H9 (cell line): ENCODE measurements around the gene PNO1. TPM values are rescaled to one million over a fixed set of nuclear protein-coding genes. Genes with fewer than 3 reads are reported as not detected.
A peak's percentile ranks its signal among the peaks of the same experiment; 100 is the strongest.

Source experiments
- DNase-seq: peaks from one replicate; pipeline ENCODE4 v3.0.0-alpha.2; 2017
- H2AFZ ChIP-seq: one replicate; pipeline ENCODE4 v1.6.1; 2013; ENCODE audit warnings: mild to moderate bottlenecking, low read length, control low read depth, moderate library complexity
- H2AK5ac ChIP-seq: 2 replicates; pipeline ENCODE4 v1.6.1; 2013; ENCODE audit warnings: low read length, control low read depth, mixed read lengths; ENCODE audit not compliant: insufficient read length
- H2BK120ac ChIP-seq: one replicate; pipeline ENCODE4 v1.6.1; 2013; ENCODE audit warnings: low read depth, mild to moderate bottlenecking, low read length, control low read depth, inconsistent platforms; ENCODE audit not compliant: poor library complexity, severe bottlenecking
- H2BK12ac ChIP-seq: 2 replicates; pipeline ENCODE4 v1.6.1; 2013; ENCODE audit warnings: low read length, control low read depth, mixed read lengths, low read depth; ENCODE audit not compliant: insufficient read length
- H2BK15ac ChIP-seq: 2 replicates; pipeline ENCODE4 v1.6.1; 2013; ENCODE audit warnings: low read depth, low read length, control low read depth
- H2BK20ac ChIP-seq: one replicate; pipeline ENCODE4 v1.6.1; 2013; ENCODE audit warnings: low read depth, mild to moderate bottlenecking, low read length, control low read depth, inconsistent platforms; ENCODE audit not compliant: poor library complexity, severe bottlenecking
- H2BK5ac ChIP-seq: 2 replicates; pipeline ENCODE4 v1.6.1; 2013; ENCODE audit warnings: low read length, control low read depth, mixed read lengths; ENCODE audit not compliant: insufficient read length
- H3K14ac ChIP-seq: 2 replicates; pipeline ENCODE4 v1.6.1; 2013; ENCODE audit warnings: low read length, control low read depth; ENCODE audit not compliant: insufficient read depth
- H3K18ac ChIP-seq: 2 replicates; pipeline ENCODE4 v1.6.1; 2013; ENCODE audit warnings: low read depth, mild to moderate bottlenecking, mixed read lengths, low read length, control low read depth; ENCODE audit not compliant: insufficient read length
- H3K23ac ChIP-seq: 2 replicates; pipeline ENCODE4 v1.6.1; 2013; ENCODE audit warnings: low read length, control low read depth, mixed read lengths, low read depth; ENCODE audit not compliant: insufficient read length
- H3K23me2 ChIP-seq: 2 replicates; pipeline ENCODE4 v1.6.1; 2013; ENCODE audit warnings: low read depth, mild to moderate bottlenecking, mixed read lengths, low read length, control low read depth; ENCODE audit not compliant: insufficient read length, poor library complexity, severe bottlenecking
- H3K27ac ChIP-seq: 2 replicates; pipeline ENCODE4 v1.5.1; 2013; ENCODE audit warnings: low read length, control low read depth, mixed read lengths, low read depth; ENCODE audit not compliant: insufficient read length
- H3K27me3 ChIP-seq: 2 replicates; pipeline ENCODE4 v1.6.1; 2013; ENCODE audit warnings: low read length, control low read depth, inconsistent platforms; ENCODE audit not compliant: insufficient read depth
- H3K4ac ChIP-seq: 2 replicates; pipeline ENCODE4 v1.6.1; 2013; ENCODE audit warnings: low read depth, mild to moderate bottlenecking, control low read depth, inconsistent platforms, low read length, moderate library complexity
- H3K4me1 ChIP-seq: 2 replicates; pipeline ENCODE4 v1.6.1; 2013; ENCODE audit warnings: low read length, control low read depth, inconsistent platforms; ENCODE audit not compliant: insufficient read depth
- H3K4me2 ChIP-seq: 2 replicates; pipeline ENCODE4 v1.6.1; 2013; ENCODE audit warnings: low read length, control low read depth, mixed read lengths; ENCODE audit not compliant: insufficient read length, insufficient read depth
- H3K56ac ChIP-seq: 2 replicates; pipeline ENCODE4 v1.6.1; 2013; ENCODE audit warnings: low read depth, mild to moderate bottlenecking, mixed read lengths, low read length, control low read depth; ENCODE audit not compliant: insufficient read length
- H3K79me1 ChIP-seq: 2 replicates; pipeline ENCODE4 v1.6.1; 2013; ENCODE audit warnings: low read depth, mild to moderate bottlenecking, moderate library complexity, low read length, control low read depth, inconsistent platforms; ENCODE audit not compliant: insufficient read depth, poor library complexity, severe bottlenecking
- H3K79me2 ChIP-seq: 2 replicates; pipeline ENCODE4 v1.6.1; 2013; ENCODE audit warnings: low read length, control low read depth, inconsistent platforms; ENCODE audit not compliant: insufficient read depth
- H3K9ac ChIP-seq: 2 replicates; pipeline ENCODE4 v1.6.1; 2013; ENCODE audit warnings: low read length, control low read depth, mixed read lengths; ENCODE audit not compliant: insufficient read length; ENCODE audit errors: extremely low read depth
- H3K9me3 ChIP-seq: one replicate; pipeline ENCODE4 v1.6.1; 2013; ENCODE audit warnings: low read depth, low read length, inconsistent platforms; ENCODE audit not compliant: control insufficient read depth
- H3T11ph ChIP-seq: one replicate; pipeline ENCODE4 v1.6.1; 2013; ENCODE audit warnings: mild to moderate bottlenecking, low read length, control low read depth, inconsistent platforms
- H4K20me1 ChIP-seq: one replicate; pipeline ENCODE4 v1.6.1; 2013; ENCODE audit not compliant: control insufficient read depth, insufficient read length, insufficient read depth
- H4K5ac ChIP-seq: 2 replicates; pipeline ENCODE4 v1.6.1; 2013; ENCODE audit warnings: low read depth, mild to moderate bottlenecking, mixed read lengths, low read length, control low read depth; ENCODE audit not compliant: insufficient read length
- H4K8ac ChIP-seq: replicated peaks from 2 replicates; pipeline ENCODE4 v1.6.1; 2013; ENCODE audit warnings: low read length, control low read depth, mixed read lengths, low read depth; ENCODE audit not compliant: insufficient read length
- H4K91ac ChIP-seq: 2 replicates; pipeline ENCODE4 v1.6.1; 2013; ENCODE audit warnings: low read depth, mild to moderate bottlenecking, moderate library complexity, mixed read lengths, low read length, control low read depth; ENCODE audit not compliant: insufficient read length
- H3K27ac Mint-ChIP-seq, 3 experiments: 2 replicates in 2 of 3; 3 replicates in 1 of 3; pipeline ENCODE4 v1.8.0; 2020 to 2021; ENCODE audit warnings: mixed read lengths in 3 of 3, mild to moderate bottlenecking in 1 of 3, moderate library complexity in 1 of 3
- H3K27me3 Mint-ChIP-seq: 2 replicates; pipeline ENCODE4 v1.8.0; 2021; ENCODE audit warnings: low read depth, mild to moderate bottlenecking, moderate library complexity, mixed read lengths
- H3K36me3 Mint-ChIP-seq, 3 experiments: 2 replicates in 2 of 3; 3 replicates in 1 of 3; pipeline ENCODE4 v1.8.0; 2020 to 2021; ENCODE audit warnings: low read depth in 3 of 3, mixed read lengths in 3 of 3; ENCODE audit not compliant: insufficient read depth in 1 of 3
- H3K4me1 Mint-ChIP-seq, 2 experiments: 2 replicates each; pipeline ENCODE4 v1.8.0; 2020; ENCODE audit warnings: mixed read lengths in 2 of 2
- H3K4me3 Mint-ChIP-seq, 2 experiments: 2 replicates in 1 of 2; 3 replicates in 1 of 2; pipeline ENCODE4 v1.8.0; 2020 to 2021; ENCODE audit warnings: mild to moderate bottlenecking in 2 of 2, mixed read lengths in 2 of 2, moderate library complexity in 1 of 2
- H3K9me3 Mint-ChIP-seq, 2 experiments: 2 replicates in 1 of 2; 3 replicates in 1 of 2; pipeline ENCODE4 v1.8.0; 2020; ENCODE audit warnings: mild to moderate bottlenecking in 2 of 2, mixed read lengths in 2 of 2, moderate library complexity in 1 of 2
- WGBS: extraction: QIAGEN DNeasy Blood & Tissue Kit; methylation state at CpG from one replicate; pipeline ENCODE4 v1.1.7; 2013; ENCODE audit warnings: missing lambda C conversion rate, low lambda C conversion rate, mixed read lengths; ENCODE audit not compliant: insufficient read length; ENCODE audit errors: extremely low coverage; 5-methylcytosine and 5-hydroxymethylcytosine counted together
- total RNA-seq: library from RNA; stranded (reverse); gene quantifications from 2 replicates; pipeline ENCODE4 v1.2.1, GENCODE V29; 2021
- TF ChIP-seq, protein P1 (sequence below): fragments of 200-600 bp; sonication (generic); conservative IDR thresholded peaks from 3 replicates; pipeline ENCODE4 v1.8.0; 2021; ENCODE audit warnings: antibody characterized with exemption, mild to moderate bottlenecking

PNO1 gene
- total RNA-seq, 1 experiment from 2014 or later: 46.5 TPM

DNA sequence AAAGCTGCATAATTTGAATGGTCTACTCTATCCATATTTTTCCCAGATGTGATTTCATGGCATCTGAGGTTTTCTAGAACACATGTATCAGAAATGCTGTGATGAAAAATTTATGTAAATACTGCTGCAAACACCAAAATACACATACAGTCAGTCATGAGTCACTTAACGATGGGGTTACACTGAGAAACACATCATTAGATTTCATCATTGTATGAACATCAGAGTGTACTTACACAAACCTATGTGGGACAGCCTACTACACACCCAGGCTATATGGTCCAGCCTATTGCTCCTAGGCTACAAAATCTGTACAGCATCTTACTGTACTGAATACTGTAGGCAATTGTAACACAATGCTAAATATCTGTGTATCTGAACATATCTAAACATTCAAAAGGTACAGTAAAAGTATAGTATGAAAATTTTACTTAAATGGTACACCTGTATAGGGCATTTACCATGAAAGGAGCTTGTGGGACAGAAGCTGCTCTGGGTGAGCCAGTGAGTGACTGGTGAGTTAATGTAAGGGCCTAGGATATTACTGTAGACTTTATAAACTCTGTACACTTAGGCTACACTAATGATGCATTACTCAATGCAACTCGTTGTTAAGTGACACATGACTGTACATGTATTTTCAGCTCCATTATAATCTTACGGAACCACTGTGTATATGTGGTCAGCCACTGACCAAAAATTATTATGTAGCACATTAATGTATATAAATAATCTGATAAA lies 33.5 kb downstream of the PNO1 start:
- Histone ChIP-seq H2BK12ac (no peak overlapping the region), H3K27ac (no peak overlapping the region), H3K4me1 (no peaks in the 10 kb centered on the region), H4K20me1 (no peaks in the 10 kb centered on the region), H3K23me2 (no peaks in the 10 kb centered on the region), H4K5ac (no peak overlapping the region), H2BK5ac (no peak overlapping the region), H3K56ac (no peak overlapping the region), H2AFZ (no peak overlapping the region), H3K23ac (no peak overlapping the region), H2BK120ac (no peak overlapping the region), H2BK20ac (no peak overlapping the region), H3K79me2 (peaks cover 9% of the 10 kb centered on the region; the same call in 1 of the 2 replicates), H3K18ac (no peak overlapping the region), H3K4me2 (no peak overlapping the region), H3K79me1 (peaks cover 2% of the 10 kb centered on the region), H3T11ph (no peak overlapping the region), H3K4ac (no peak overlapping the region), H2BK15ac (no peak overlapping the region), H4K8ac (no peak overlapping the region), H2AK5ac (no peak overlapping the region), H3K14ac (no peak overlapping the region), H3K9ac (no peak overlapping the region), H3K9me3 (no peaks in the 10 kb centered on the region), H4K91ac (no peak overlapping the region), H3K27me3 (no peaks in the 10 kb centered on the region)
- Mint-ChIP-seq H3K27ac (0 out of 7 replicates have a peak overlapping the region, but pooled peaks of 1 of the 3 experiments have one; percentile 3), H3K4me3 (no peak overlapping the region), H3K4me1 (peaks cover 6 to 9% of the 10 kb centered on the region in 2 experiments; a peak in 3 of 4 replicates), H3K9me3 (no peaks in the 10 kb centered on the region), H3K27me3 (no peaks in the 10 kb centered on the region), H3K36me3 (peaks cover 0 to 2% (median 0%) of the 10 kb centered on the region in 3 experiments; a peak in 2 of 7 replicates)
- no CpG with 5 or more reads among the region's 3 CpGs for WGBS
- TF ChIP-seq, protein P1, sequence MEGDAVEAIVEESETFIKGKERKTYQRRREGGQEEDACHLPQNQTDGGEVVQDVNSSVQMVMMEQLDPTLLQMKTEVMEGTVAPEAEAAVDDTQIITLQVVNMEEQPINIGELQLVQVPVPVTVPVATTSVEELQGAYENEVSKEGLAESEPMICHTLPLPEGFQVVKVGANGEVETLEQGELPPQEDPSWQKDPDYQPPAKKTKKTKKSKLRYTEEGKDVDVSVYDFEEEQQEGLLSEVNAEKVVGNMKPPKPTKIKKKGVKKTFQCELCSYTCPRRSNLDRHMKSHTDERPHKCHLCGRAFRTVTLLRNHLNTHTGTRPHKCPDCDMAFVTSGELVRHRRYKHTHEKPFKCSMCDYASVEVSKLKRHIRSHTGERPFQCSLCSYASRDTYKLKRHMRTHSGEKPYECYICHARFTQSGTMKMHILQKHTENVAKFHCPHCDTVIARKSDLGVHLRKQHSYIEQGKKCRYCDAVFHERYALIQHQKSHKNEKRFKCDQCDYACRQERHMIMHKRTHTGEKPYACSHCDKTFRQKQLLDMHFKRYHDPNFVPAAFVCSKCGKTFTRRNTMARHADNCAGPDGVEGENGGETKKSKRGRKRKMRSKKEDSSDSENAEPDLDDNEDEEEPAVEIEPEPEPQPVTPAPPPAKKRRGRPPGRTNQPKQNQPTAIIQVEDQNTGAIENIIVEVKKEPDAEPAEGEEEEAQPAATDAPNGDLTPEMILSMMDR: no peak
- no peak for DNase-seq
